ENCODE measurements around the gene CAND2. TPM values are rescaled to one million over a fixed set of nuclear protein-coding genes. Genes with fewer than 3 reads are reported as not detected.
A peak's percentile ranks its signal among the peaks of the same experiment; 100 is the strongest.
"Not testable (repeated sequence)": the region's sequence is repeated elsewhere in the genome, so short reads cannot be mapped to it uniquely, and the experiment has no call there.

The CAND2 gene
- polyA plus RNA-seq, 1 donor from 2014 or later: 0.35 TPM

DNA sequence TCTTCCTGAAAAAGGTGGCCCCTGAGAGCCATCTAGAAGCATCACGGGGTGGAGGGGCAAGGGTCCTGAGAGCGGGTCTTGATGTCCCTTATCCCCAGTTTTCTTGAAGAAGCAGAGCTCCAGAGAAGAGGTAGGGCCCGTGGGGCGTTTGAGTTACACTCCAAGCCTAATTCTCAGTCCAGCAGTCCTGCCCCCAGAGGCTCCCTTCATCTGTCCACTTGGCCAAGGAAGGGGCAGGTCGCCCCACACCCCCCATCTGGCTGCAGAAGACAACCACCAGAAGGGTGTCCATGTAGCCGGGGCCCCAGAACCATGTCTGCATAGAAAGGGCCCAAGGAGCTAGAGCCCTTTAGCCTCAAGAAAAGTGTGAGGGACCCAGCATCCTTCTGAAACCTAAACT, 70.4 kb downstream of the CAND2 start:
- no peak overlapping the region for H3K4me3 Mint-ChIP-seq

DNA sequence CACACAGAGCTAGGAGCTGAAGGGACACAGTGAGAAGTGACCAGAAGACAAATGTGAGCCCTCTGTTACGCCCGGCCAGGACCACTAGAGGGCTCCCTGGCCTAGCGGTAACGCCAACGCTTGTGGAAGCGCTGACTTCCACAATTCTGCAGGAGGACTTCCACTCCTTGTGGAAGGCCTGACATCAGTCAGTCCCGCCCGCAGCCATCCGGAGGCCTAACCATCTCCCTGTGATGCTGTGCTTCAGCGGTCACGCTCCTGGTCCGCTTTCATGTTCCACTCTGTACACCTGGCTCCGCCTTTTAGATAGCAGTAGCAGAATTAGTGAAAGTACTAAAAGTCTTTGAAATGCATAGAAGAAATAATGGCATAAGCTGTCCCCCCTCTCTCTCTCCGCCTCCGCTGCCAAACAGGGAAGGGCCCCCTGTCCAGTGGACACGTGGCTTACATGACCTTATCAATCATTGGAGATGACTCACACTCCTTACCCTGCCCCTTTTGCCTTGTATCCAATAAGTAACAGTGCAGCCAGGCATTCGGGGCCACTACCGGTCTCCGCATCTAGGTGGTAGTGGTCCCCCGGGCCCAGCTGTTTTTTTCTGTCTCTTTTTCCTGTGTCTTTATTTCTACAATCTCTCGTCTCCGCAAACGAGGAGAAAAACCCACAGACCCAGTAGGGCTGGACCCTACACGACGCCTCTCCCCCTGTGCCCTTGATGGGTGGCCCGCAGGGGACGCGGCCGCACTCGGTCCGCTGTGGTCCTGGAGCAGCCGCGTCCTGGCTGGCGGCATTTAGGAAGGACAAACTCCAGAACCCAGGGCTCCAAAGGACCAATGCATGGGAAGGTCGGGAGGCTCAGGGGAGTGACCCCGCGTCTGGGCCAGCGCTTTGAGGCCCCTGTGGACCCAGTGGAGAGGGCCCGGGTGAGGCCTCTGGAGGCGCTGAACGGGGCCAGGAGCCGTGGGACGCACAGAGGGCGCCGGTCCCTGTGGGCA, 71.9 kb downstream of the CAND2 start:
- H3K27me3 Mint-ChIP-seq: peaks cover 14% of the 10 kb centered on the region
- H3K4me1 Mint-ChIP-seq: peaks cover 14 to 21% (median 18%) of the 10 kb centered on the region in 3 donors
- peak overlapping the region; percentile 43 to 91 (median 82) for H3K4me3 Mint-ChIP-seq
- peak overlapping the region in 1 of 3 donors; percentile 6 for H3K27ac Mint-ChIP-seq
- H3K9me3 Mint-ChIP-seq: peaks cover 0 to 5% (median 2%) of the 10 kb centered on the region in 3 donors
- no peaks in the 10 kb centered on the region for H3K36me3 Mint-ChIP-seq

More for the DNA sequence above, 70.4 kb downstream of the CAND2 start:
- no peaks in the 10 kb centered on the region for H3K36me3 Mint-ChIP-seq
- peaks cover 14 to 21% (median 18%) of the 10 kb centered on the region in 3 donors for H3K4me1 Mint-ChIP-seq
- H3K9me3 Mint-ChIP-seq: peaks cover 0 to 5% (median 2%) of the 10 kb centered on the region in 3 donors
- peaks cover 15% of the 10 kb centered on the region for H3K27me3 Mint-ChIP-seq
- no peak overlapping the region for H3K27ac Mint-ChIP-seq

GRCh38 chr3:12869035-12869621, 72.6 kb downstream of the CAND2 start:
- Mint-ChIP-seq H3K36me3 (no peaks in the 10 kb centered on the region), H3K27me3 (peaks cover 14% of the 10 kb centered on the region), H3K9me3 (peaks cover 0 to 5% (median 2%) of the 10 kb centered on the region in 3 donors), H3K27ac (peak overlapping the region in 1 of 3 donors; percentile 77), H3K4me1 (peaks cover 14 to 21% (median 18%) of the 10 kb centered on the region in 3 donors), H3K4me3 (peak overlapping the region in 3 of 4 donors; percentile 34 to 82 (median 65))

- H3K36me3 Mint-ChIP-seq: no peaks in the 10 kb centered on the region
- no peaks in the 10 kb centered on the region for H3K9me3 Mint-ChIP-seq
- H3K4me1 Mint-ChIP-seq: peaks cover 17 to 21% (median 18%) of the 10 kb centered on the region in 3 donors
- peak overlapping the region in 3 of 4 donors; percentile 31 to 56 (median 53) for H3K4me3 Mint-ChIP-seq
- H3K27me3 Mint-ChIP-seq: peaks cover 18% of the 10 kb centered on the region
- peak overlapping the region; percentile 52 to 63 (median 52) for H3K27ac Mint-ChIP-seq
Measured at GRCh38 chr3:12870942-12871341, 74.5 kb downstream of the CAND2 start.

GRCh38 chr3:12871404-12871983, 75.0 kb downstream of the CAND2 start:
- H3K4me3 Mint-ChIP-seq: no peak overlapping the region
- H3K27ac Mint-ChIP-seq: no peak overlapping the region
- H3K9me3 Mint-ChIP-seq: no peaks in the 10 kb centered on the region
- peaks cover 18% of the 10 kb centered on the region for H3K27me3 Mint-ChIP-seq
- peaks cover 17 to 21% (median 18%) of the 10 kb centered on the region in 3 donors for H3K4me1 Mint-ChIP-seq
- H3K36me3 Mint-ChIP-seq: no peaks in the 10 kb centered on the region

- Mint-ChIP-seq H3K4me1 (peaks cover 3 to 9% (median 4%) of the 10 kb centered on the region in 3 donors), H3K4me3 (peak overlapping the region in 2 of 4 donors; percentile 33 to 53), H3K27ac (no peak overlapping the region)
Measured at GRCh38 chr3:12875857-12876836, 79.7 kb downstream of the CAND2 start.

GRCh38 chr3:12877040-12877439, 80.6 kb downstream of the CAND2 start:
- Mint-ChIP-seq H3K36me3 (no peaks in the 10 kb centered on the region), H3K4me3 (peak overlapping the region in 1 of 4 donors; percentile 53), H3K27ac (peak overlapping the region in 1 of 3 donors; percentile 43), H3K9me3 (no peaks in the 10 kb centered on the region), H3K27me3 (peaks cover 6% of the 10 kb centered on the region), H3K4me1 (peaks cover 3 to 17% (median 6%) of the 10 kb centered on the region in 3 donors)

More at GRCh38 chr3:12875857-12876836, 79.7 kb downstream of the CAND2 start:
- no peaks in the 10 kb centered on the region for H3K36me3 Mint-ChIP-seq
- peaks cover 6% of the 10 kb centered on the region for H3K27me3 Mint-ChIP-seq
- no peaks in the 10 kb centered on the region for H3K9me3 Mint-ChIP-seq

- Mint-ChIP-seq H3K4me1 (peaks cover 6 to 20% (median 9%) of the 10 kb centered on the region in 3 donors), H3K27me3 (peaks cover 6% of the 10 kb centered on the region), H3K27ac (peak overlapping the region in 1 of 3 donors; percentile 66), H3K9me3 (no peaks in the 10 kb centered on the region), H3K4me3 (no peak overlapping the region), H3K36me3 (no peaks in the 10 kb centered on the region)
Measured at GRCh38 chr3:12878141-12878574, 81.7 kb downstream of the CAND2 start.

- peak overlapping the region in 1 of 3 donors; percentile 66 for H3K27ac Mint-ChIP-seq
- not testable (repeated sequence) for H3K27me3 Mint-ChIP-seq, H3K4me3 Mint-ChIP-seq, H3K9me3 Mint-ChIP-seq, H3K36me3 Mint-ChIP-seq
- peaks cover 6 to 20% (median 9%) of the 10 kb centered on the region in 3 donors for H3K4me1 Mint-ChIP-seq
Measured at GRCh38 chr3:12878758-12879157, 82.3 kb downstream of the CAND2 start.

- H3K27me3 Mint-ChIP-seq: peaks cover 6% of the 10 kb centered on the region
- H3K36me3 Mint-ChIP-seq: no peaks in the 10 kb centered on the region
- no peak overlapping the region for H3K4me3 Mint-ChIP-seq
- peaks cover 6 to 21% (median 9%) of the 10 kb centered on the region in 3 donors for H3K4me1 Mint-ChIP-seq
- H3K9me3 Mint-ChIP-seq: no peaks in the 10 kb centered on the region
- no peak overlapping the region for H3K27ac Mint-ChIP-seq
Measured at GRCh38 chr3:12879191-12879815, 82.8 kb downstream of the CAND2 start.

- Mint-ChIP-seq H3K4me3 (peak overlapping the region in 2 of 4 donors; percentile 67 to 86), H3K27ac (peak overlapping the region in 1 of 3 donors; percentile 75), H3K4me1 (peaks cover 18 to 30% (median 24%) of the 10 kb centered on the region in 3 donors)
- H3K27me3 Mint-ChIP-seq, H3K9me3 Mint-ChIP-seq, H3K36me3 Mint-ChIP-seq: not testable (repeated sequence)
Measured at GRCh38 chr3:12881858-12882257, 85.4 kb downstream of the CAND2 start.

DNA sequence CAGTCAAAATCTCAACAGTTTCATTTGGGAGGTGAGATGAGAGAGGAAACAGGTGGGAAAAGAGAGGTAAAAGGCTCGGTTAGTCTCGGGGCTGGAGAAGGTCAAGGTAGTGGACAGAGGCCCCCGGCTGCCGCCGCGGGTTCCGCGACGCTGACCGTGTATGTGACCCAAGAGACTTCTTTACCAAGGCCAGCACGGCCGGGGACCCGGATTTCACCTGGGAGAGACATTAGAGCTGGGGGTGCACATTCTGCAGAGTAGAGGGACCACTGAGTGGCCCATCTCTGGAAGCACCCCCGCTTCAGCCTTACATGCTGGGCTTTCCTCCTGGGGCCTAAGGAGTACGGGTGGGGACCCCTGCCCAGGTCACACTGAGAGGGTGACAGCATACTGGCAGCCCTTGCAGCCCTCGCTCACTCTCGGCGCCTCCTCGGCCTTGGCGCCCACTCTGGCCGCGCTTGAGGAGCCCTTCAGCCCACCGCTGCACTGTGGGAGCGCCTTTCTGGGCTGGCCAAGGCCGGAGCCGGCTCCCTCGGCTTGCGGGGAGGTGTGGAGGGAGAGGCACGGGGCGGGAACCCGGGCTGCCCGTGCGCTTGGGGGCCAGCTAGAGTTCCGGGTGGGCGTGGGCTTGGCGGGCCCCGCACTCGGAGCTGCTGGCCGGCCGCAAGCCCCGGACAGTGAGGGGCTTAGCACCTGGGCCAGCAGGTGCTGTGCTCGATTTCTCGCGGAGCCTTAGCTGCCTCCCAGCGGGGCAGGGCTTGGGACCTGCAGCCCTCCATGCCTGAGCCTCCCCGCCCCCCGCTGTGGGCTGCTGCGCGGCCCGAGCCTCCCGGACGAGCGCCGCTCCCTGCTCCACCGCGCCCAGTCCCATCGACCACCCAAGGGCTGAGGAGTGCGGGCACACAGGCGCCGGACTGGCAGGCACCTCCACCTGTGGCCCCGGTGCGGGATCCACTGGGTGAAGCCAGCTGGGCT, 86.1 kb downstream of the CAND2 start:
- Mint-ChIP-seq H3K27me3 (peaks cover 13% of the 10 kb centered on the region), H3K9me3 (no peaks in the 10 kb centered on the region), H3K4me1 (peaks cover 22 to 30% (median 25%) of the 10 kb centered on the region in 3 donors), H3K27ac (peak overlapping the region in 2 of 3 donors; percentile 59 to 75), H3K4me3 (peak overlapping the region in 3 of 4 donors; percentile 12 to 86 (median 67)), H3K36me3 (no peaks in the 10 kb centered on the region)

All from IgD-negative memory B cell (primary cell).